ENCODE data around the gene FRMD3. TPM values are rescaled to one million over a fixed set of nuclear protein-coding genes. Genes with fewer than 3 reads are reported as not detected.

The FRMD3 gene
- total and polyA plus RNA-seq, 8 donors: 1.0 to 3.7 (median 2.3) TPM

DNA sequence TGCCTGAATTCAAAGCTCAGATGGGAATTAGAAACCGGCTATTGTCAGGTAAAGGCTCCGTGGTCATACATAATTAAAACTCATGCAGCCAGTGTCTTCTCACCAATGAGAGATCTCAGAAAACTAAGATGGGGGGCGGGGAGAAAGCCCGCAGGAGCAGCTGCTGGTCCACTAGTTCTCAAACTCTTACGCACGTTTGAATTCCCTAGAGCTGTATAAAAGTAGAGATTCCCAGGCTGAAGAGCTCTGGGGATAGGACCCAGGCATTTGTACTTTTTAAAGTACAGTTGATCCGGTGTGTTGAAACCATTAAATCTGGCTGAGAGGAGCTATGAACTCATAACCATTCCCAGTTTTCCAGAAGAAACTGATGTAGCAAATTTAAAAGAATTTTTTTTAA is 68.5 kb downstream of the FRMD3 start:
- Histone ChIP-seq H3K36me3 (no peaks in the 10 kb centered on the region), H3K4me1 (peaks cover 0 to 44% of the 10 kb centered on the region in 2 donors), H3K27ac (no peak overlapping the region), H3K27me3 (no peaks in the 10 kb centered on the region), H3K4me3 (no peak overlapping the region), H3K9me3 (no peaks in the 10 kb centered on the region)
- intact Hi-C loops (cut with DNase I): no loop called here
- TF ChIP-seq, protein P1, sequence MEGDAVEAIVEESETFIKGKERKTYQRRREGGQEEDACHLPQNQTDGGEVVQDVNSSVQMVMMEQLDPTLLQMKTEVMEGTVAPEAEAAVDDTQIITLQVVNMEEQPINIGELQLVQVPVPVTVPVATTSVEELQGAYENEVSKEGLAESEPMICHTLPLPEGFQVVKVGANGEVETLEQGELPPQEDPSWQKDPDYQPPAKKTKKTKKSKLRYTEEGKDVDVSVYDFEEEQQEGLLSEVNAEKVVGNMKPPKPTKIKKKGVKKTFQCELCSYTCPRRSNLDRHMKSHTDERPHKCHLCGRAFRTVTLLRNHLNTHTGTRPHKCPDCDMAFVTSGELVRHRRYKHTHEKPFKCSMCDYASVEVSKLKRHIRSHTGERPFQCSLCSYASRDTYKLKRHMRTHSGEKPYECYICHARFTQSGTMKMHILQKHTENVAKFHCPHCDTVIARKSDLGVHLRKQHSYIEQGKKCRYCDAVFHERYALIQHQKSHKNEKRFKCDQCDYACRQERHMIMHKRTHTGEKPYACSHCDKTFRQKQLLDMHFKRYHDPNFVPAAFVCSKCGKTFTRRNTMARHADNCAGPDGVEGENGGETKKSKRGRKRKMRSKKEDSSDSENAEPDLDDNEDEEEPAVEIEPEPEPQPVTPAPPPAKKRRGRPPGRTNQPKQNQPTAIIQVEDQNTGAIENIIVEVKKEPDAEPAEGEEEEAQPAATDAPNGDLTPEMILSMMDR (IDR thresholded peaks at IDR 0.05): no peak
- ATAC-seq (no peak), DNase-seq (no peak)

DNA sequence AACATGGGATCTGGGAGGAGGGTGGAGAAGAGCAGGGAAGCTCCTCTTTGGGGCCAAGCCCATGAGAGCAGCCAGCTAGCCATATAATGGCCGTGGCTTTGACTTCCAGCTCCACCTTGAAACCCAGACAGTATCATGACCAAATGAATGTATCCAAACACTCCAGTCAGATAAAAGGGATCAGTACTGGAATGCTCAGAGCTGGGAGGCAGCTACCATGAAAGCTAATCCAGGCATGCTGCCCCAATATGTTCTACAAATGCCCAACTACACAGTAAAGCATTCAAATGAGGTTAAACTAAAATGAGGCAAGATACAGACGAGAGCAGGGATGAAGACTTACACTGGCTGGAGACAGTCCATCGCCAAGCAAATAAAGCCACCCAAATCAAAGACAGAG is 69.4 kb downstream of the FRMD3 start:
- H3K4me1 ChIP-seq: peaks cover 0 to 36% of the 10 kb centered on the region in 2 donors
- H3K36me3 ChIP-seq: no peaks in the 10 kb centered on the region
- no peak overlapping the region for H3K4me3 ChIP-seq
- intact Hi-C loops (cut with DNase I): no loop called here
- H3K27ac ChIP-seq: no peak overlapping the region
- no peak for ATAC-seq
- no peaks in the 10 kb centered on the region for H3K9me3 ChIP-seq
- no peak for DNase-seq
- TF ChIP-seq, protein P1 (IDR thresholded peaks at IDR 0.05): no peak
- no peaks in the 10 kb centered on the region for H3K27me3 ChIP-seq

DNA sequence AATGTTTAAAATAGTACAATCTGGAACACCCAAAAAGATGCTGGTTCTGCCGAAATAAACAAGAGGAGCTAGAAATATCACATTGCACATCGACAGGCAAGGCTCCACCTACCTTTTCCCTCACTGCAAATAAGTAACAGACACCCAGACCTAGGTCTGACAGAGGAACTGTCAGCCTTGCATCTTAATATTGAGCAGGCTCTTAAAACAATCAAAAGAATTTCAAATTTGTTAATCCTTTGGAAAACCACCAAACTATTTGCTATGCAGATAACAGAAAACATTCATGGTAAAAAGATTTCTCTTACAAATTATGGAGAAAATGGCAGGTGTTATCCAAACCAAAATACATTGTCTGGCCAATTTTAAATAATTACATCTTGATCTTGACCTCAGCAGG is 71.3 kb downstream of the FRMD3 start:
- Histone ChIP-seq H3K9me3 (no peaks in the 10 kb centered on the region), H3K4me3 (no peak overlapping the region), H3K27ac (no peak overlapping the region), H3K4me1 (peaks cover 0 to 22% of the 10 kb centered on the region in 2 donors), H3K27me3 (no peaks in the 10 kb centered on the region), H3K36me3 (no peaks in the 10 kb centered on the region)
- TF ChIP-seq, protein P1 (IDR thresholded peaks at IDR 0.05): no peak
- intact Hi-C loops (cut with DNase I): no loop called here
- ATAC-seq: no peak
- no peak for DNase-seq

DNA sequence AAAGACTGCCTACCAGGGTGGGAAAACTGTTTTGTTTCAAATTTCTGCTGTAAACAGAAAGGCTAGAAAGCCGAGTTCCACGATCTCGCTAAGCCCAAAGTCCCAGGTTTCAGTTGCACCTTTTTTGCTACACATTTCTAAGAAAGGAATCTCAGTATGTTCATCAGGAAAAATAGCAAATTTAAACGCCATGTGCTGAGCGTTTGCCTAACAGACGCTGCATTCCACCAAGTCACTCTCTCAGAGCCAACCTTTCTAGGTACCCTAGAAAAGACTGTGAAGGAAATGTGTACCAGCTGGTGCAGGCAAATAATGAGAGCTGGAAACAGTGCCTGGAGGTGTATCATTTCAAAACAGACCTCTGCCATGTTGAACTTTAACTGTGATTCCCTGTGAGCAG is 71.8 kb downstream of the FRMD3 start:
- ATAC-seq (no peak), DNase-seq (no peak)
- H3K4me3 ChIP-seq: no peak overlapping the region
- no peaks in the 10 kb centered on the region for H3K27me3 ChIP-seq
- intact Hi-C loops (cut with DNase I): no loop called here
- peaks cover 0 to 3% of the 10 kb centered on the region in 2 donors for H3K9me3 ChIP-seq
- TF ChIP-seq, protein P1 (IDR thresholded peaks at IDR 0.05): no peak
- H3K4me1 ChIP-seq: peaks cover 0 to 17% of the 10 kb centered on the region in 2 donors
- H3K27ac ChIP-seq: no peak overlapping the region
- H3K36me3 ChIP-seq: no peaks in the 10 kb centered on the region

DNA sequence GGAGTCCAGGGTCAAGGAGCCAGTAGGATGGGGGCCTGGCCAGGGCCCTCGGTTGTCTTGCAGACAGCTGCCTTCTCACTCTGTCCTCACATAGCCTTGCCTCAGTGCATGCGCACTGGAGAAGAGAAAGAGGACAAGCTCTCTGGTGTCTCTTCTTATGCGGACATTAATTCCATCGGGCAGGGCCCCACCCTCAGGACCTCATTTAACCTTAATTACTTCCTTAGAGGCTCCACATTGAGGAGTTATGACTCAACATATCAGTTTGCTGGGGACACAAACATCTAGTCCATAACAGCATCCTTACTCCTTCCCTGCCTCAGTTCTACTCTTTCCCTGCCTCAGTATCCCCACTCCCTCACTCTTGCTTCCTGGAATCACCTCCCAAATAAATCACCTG is 78.4 kb downstream of the FRMD3 start:
- DNase-seq (no peak), ATAC-seq (no peak)
- intact Hi-C loops (cut with DNase I): no loop called here
- Histone ChIP-seq H3K27ac (no peak overlapping the region), H3K4me1 (no peaks in the 10 kb centered on the region), H3K36me3 (no peaks in the 10 kb centered on the region), H3K9me3 (peaks cover 0 to 6% of the 10 kb centered on the region in 2 donors), H3K4me3 (no peak overlapping the region), H3K27me3 (no peaks in the 10 kb centered on the region)
- TF ChIP-seq, protein P1 (IDR thresholded peaks at IDR 0.05): no peak

Data from left lung (tissue), 10 donors.